GM21447 (cell line): ENCODE data around the gene USP5.

ENCODE experiments used
- ATAC-seq: cut with Tn5 transposase; IDR thresholded peaks from one replicate; pipeline ENCODE4 v1.9.1; 2021; ENCODE audit not compliant: unreplicated experiment

The USP5 gene

GRCh38 chr12:6909421-6910145 lies 57.6 kb downstream of the USP5 start:
- ATAC-seq = no peak

GRCh38 chr12:6912164-6912935 lies 60.4 kb downstream of the USP5 start:
- no peak for ATAC-seq

- ATAC-seq = peak; percentile 74
These were observed 62.4 kb downstream of the USP5 start, which contains the start of gene ENO2 for GRCh38 chr12:6914246-6914946. Gene ENO2 (plus strand): TSS chr12:6914580. CDS start chr12:6915833, 1,253 bp downstream.

- no peak for ATAC-seq
These were observed 63.2 kb downstream of the USP5 start for GRCh38 chr12:6914947-6915788.

- ATAC-seq = no peak
These were observed 63.9 kb downstream of the USP5 start for GRCh38 chr12:6915789-6916285.
